HuH-7.5 (cell line): Measurements from ENCODE around the gene HTATIP2.
"Not testable (repeated sequence)": the region's sequence is repeated elsewhere in the genome, so short reads cannot be mapped to it uniquely, and the experiment has no call there.

ENCODE experiments used
- DNase-seq: peaks from one replicate; pipeline ENCODE4 v3.0.0; 2011; ENCODE audit warnings: low spot score

HTATIP2 gene

DNA sequence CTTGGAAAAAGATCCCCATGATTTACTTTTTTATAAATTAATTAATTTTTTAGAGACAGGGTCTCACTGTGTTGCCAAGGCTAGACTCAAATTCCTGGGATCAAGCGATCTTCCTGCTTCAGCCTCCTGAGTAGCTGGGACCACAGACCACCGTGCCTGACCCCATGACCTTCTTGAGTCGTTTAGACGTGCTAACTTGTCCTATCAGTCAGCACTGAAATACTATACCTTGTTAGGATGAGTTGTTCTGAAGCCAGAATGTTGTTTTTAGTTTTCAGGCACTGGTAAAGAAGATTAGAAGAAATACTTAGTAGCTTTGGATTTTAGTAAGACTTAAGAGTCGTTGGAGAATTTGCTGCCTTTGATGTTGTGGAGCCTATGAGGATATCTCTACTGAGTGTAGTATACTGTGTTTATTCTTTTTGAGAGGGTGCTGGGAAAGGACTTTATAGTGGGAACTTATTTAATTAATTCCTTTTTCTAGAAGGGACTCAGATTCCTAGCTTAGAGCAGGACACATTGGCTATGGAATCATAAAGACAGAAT is 8.6 kb downstream of the HTATIP2 start:
- DNase-seq = no peak

GRCh38 chr11:20373147-20373546 is 9.6 kb downstream of the HTATIP2 start:
- no peak for DNase-seq

GRCh38 chr11:20373568-20374209 is 10.2 kb downstream of the HTATIP2 start:
- DNase-seq = no peak

- no peak for DNase-seq
These were observed 11.3 kb downstream of the HTATIP2 start for GRCh38 chr11:20374741-20375300.

GRCh38 chr11:20376162-20376730 is 12.7 kb downstream of the HTATIP2 start:
- DNase-seq = no peak

DNA sequence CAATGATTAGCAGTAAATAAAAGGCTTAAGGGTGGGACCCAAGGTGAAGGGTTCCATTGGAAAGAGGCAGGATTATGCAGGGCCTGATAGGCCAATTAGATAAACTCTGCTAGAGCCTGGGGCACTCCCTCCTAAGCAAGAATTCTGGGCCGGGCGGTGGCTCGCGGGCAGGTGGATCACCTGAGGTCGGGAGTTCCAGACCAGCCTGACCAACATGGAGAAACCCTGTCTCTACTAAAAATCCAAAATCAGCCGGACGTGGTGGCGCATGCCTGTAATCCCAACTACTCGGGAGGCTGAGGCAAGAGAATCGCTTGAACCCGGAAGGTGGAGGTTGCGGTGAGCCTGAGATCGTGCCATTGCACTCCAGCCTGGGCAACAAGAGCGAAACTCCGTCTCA is 22.5 kb downstream of the HTATIP2 start:
- DNase-seq = not testable (repeated sequence)

GRCh38 chr11:20387261-20388095 is 24.0 kb downstream of the HTATIP2 start, which contains the start of gene PRMT3:
Gene PRMT3, plus strand, starts transcription at chr11:20387716. Its CDS starts 31 bp downstream, at chr11:20387747.
- DNase-seq = peak; percentile 80

DNA sequence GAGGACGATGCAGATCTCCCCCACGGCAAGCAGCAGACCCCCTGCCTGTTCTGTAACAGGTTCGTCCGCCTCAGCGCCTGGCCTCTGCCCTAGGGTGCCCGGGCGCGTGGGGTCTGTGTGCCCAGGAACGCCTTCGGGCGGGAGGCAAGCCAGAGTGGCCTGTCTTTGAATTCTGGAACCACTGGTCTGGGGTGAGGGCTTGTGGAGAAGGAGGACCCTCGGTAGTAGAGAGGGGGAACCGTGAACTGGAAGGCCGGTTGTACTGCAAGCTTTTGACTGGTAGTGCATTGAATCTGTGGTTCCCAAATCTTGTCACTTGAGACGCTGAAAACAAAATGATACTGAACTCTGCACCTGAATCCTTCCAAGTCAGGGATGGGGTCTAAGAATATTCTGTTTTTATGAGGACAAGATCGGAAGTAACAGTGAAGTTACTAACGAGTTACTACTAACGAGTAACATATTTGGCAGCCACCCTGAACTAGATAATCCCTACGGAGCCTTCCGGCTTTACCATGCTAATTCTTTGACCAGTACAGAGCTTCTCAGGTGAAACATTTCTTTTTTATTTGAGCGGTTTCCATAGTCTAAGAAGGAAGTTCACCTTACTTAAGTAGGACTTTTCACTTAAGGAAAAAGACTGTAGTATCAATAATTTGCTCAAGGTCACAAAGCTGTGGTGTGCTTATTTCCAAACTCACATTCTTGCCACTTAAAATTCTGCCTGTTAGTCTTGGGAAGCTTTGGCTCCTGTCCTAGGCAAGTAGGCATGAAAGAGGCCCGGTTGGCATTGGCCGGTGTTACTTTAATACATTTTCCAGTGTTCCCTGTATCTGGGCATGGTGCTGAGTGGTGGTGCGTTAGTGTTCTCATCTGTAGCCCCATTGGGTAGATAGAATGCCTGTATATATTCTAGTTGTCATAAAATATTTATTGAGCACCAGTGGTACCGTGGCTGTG is 24.9 kb downstream of the HTATIP2 start:
- peak; percentile 13 for DNase-seq

- no peak for DNase-seq
These were observed 33.8 kb downstream of the HTATIP2 start for GRCh38 chr11:20397281-20397680.

GRCh38 chr11:20399498-20399897 is 36.0 kb downstream of the HTATIP2 start:
- no peak for DNase-seq

- DNase-seq = no peak
These were observed 39.5 kb downstream of the HTATIP2 start for GRCh38 chr11:20403059-20403458.

DNA sequence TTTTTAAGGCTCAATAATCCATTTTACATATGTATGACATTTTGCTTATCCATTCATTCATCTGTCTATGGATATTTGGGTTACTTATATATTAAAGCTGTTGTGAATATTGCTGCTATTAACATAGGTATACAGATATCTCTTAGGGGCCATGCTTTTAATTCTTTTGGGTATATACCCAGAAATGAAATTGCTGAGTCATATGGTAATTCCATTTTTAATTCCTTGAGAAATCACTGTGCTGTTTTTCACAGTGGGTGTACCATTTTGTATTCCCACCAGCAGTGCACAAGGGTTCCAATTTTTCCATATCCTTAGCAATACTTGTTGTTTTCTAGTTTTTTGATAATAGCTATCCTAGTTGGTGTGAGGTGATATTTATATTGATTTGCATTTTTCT is 43.0 kb downstream of the HTATIP2 start:
- DNase-seq = no peak

- no peak for DNase-seq
These were observed 43.8 kb downstream of the HTATIP2 start for GRCh38 chr11:20407344-20407743.

- no peak for DNase-seq
These were observed 51.9 kb downstream of the HTATIP2 start for GRCh38 chr11:20415432-20415831.

GRCh38 chr11:20417771-20418170 is 54.3 kb downstream of the HTATIP2 start:
- no peak for DNase-seq

- DNase-seq = no peak
These were observed 58.4 kb downstream of the HTATIP2 start for GRCh38 chr11:20421946-20422345.

GRCh38 chr11:20429216-20429615 is 65.7 kb downstream of the HTATIP2 start:
- no peak for DNase-seq
